ENCODE data around the gene PHKA2.
A peak's percentile ranks its signal among the peaks of the same experiment; 100 is the strongest.

Gene PHKA2

DNA sequence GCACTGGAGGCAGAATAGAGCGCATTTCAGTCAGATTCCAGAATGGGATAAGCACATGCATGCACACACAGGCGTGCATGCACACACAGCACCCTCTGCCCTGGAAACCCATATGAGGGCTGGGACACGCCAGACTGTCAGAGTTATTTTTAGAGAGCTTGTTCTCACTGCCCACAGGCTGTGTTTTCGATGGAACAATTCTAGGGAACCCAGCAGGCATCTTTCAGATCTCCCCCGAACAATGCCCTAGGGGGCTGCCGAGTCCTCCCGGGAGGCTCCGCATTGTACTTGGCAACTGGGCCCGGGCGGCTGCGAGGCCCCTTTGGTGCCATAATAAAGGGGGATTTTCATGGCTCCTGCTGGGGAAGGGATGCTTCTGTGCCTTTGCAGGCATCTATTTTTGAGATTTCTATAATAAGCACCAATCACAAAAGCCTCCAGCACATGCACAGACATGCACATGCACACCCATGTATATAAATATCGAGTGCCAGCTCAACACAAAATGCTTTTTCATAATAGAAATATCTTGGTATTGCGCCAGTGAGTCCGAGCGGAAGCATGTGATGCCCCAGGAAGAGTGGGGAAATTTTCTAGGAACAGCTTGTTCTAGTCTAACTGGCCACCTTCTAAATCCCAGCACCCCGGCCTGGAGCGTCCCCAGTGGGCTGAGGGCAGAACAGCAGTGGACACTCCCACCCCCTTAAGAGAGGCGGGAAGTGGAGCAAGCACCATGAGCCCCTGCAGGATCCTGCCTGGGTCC lies 88.5 kb downstream of the PHKA2 start:
- DNase-seq, result no peak
- no peaks in the 10 kb centered on the region for H3K27me3 ChIP-seq

DNA sequence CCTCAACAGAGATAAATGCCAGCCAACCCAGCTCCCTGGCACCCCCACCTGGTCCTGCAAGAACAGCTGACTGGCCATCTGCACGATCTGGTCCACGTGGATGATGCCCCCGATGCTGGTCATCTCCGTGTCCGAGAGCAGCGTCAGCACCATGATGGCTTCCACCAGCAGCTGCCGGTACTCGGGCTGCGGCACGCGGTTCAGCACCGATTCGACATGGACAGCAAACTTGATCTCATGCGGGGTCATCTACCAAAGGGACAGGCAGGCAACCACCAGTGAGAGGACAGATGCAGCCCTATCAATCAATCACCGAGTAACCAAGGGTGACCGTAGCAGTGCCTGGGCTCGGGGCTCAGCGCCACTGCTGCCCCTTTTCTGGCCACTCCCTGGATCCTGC lies 89.8 kb downstream of the PHKA2 start:
- Histone ChIP-seq H3K36me3 (peaks cover 63% of the 10 kb centered on the region), H3K27me3 (no peaks in the 10 kb centered on the region), H3K9me3 (no peaks in the 10 kb centered on the region), H3K4me3 (ENCODE audit: low read depth, low read length) (no peak overlapping the region), H3K4me1 (no peaks in the 10 kb centered on the region)
- peak; percentile 13; the same call in 1 of the 2 replicates for TF ChIP-seq CTCF (IDR thresholded peaks at IDR 0.05; ENCODE audit: low read depth, low read length)
- DNase-seq, result no peak

More for the DNA sequence above, 88.5 kb downstream of the PHKA2 start:
- Histone ChIP-seq H3K4me3 (ENCODE audit: low read depth, low read length) (no peak overlapping the region), H3K36me3 (peaks cover 63% of the 10 kb centered on the region), H3K9me3 (no peaks in the 10 kb centered on the region), H3K4me1 (no peaks in the 10 kb centered on the region)
- no peak; the same call in 1 of the 2 replicates for TF ChIP-seq CTCF (IDR thresholded peaks at IDR 0.05; ENCODE audit: low read depth, low read length)

DNA sequence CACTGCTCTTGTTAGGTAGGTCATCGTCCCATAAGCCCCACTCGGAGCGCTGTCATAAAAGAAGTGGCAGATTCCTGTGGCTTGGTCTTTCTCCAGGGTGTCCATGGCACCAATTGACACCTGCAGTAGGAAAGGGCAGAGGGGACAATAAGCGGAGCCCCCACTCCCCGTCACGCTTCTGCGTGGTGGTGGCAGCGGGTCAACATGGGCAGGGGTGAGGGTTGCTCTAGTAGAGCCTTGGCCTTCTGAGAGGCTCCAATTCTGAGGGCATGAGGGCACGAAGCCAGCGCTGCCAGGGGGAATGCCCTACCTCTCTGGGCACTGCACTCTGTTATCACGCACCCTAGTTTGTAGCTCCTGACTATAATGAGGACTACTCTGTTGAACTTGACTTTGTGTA lies 90.4 kb downstream of the PHKA2 start:
- DNase-seq, result no peak
- no peaks in the 10 kb centered on the region for H3K9me3 ChIP-seq
- H3K27me3 ChIP-seq, result no peaks in the 10 kb centered on the region
- peaks cover 56% of the 10 kb centered on the region for H3K36me3 ChIP-seq
- TF ChIP-seq CTCF (IDR thresholded peaks at IDR 0.05; ENCODE audit: low read depth, low read length), result no peak
- H3K4me1 ChIP-seq, result no peaks in the 10 kb centered on the region
- no peak overlapping the region for H3K4me3 ChIP-seq (ENCODE audit: low read depth, low read length)

DNA sequence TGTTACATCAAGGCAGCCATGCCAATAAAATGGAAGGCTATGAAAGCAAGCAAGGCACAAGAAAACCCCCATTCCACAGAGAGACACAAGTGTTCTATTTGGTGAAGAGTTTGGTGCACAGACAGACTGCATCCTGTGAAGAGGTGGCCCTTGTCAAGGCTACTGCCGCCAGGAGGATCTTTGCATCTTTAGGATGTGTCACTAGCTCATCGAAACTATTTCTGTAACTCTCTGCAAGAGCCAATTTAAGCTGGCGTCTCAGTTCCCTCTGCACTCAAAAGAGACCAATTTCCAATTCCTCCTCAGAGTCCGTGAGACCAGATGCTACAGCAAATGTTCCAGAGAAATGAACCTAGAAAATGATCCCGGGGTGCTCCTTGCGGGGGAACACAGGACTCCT lies 91.0 kb downstream of the PHKA2 start:
- Histone ChIP-seq H3K36me3 (peaks cover 55% of the 10 kb centered on the region), H3K9me3 (no peaks in the 10 kb centered on the region), H3K4me3 (ENCODE audit: low read depth, low read length) (no peak overlapping the region), H3K4me1 (no peaks in the 10 kb centered on the region), H3K27me3 (no peaks in the 10 kb centered on the region)
- DNase-seq, result no peak
- TF ChIP-seq CTCF (IDR thresholded peaks at IDR 0.05; ENCODE audit: low read depth, low read length), result no peak

GRCh38 chrX:18891548-18891945 lies 92.4 kb downstream of the PHKA2 start:
- TF ChIP-seq CTCF (IDR thresholded peaks at IDR 0.05; ENCODE audit: low read depth, low read length), result no peak
- H3K4me1 ChIP-seq, result no peaks in the 10 kb centered on the region
- no peaks in the 10 kb centered on the region for H3K27me3 ChIP-seq
- no peak overlapping the region for H3K4me3 ChIP-seq (ENCODE audit: low read depth, low read length)
- peaks cover 50% of the 10 kb centered on the region for H3K36me3 ChIP-seq
- no peak for DNase-seq
- no peaks in the 10 kb centered on the region for H3K9me3 ChIP-seq

- no peak for TF ChIP-seq CTCF (IDR thresholded peaks at IDR 0.05; ENCODE audit: low read depth, low read length)
- H3K4me3 ChIP-seq (ENCODE audit: low read depth, low read length), result no peak overlapping the region
- H3K36me3 ChIP-seq, result peaks cover 54% of the 10 kb centered on the region
- peaks cover 6% of the 10 kb centered on the region for H3K4me1 ChIP-seq
- no peak for DNase-seq
- H3K9me3 ChIP-seq, result no peaks in the 10 kb centered on the region
- no peaks in the 10 kb centered on the region for H3K27me3 ChIP-seq
Measured at GRCh38 chrX:18890724-18891547, 93.0 kb downstream of the PHKA2 start.

Measured in BE2C (cell line).